Measurements from ENCODE around the gene SAMD7. TPM values are rescaled to one million over a fixed set of nuclear protein-coding genes. Genes with fewer than 3 reads are reported as not detected.

Gene SAMD7
- total RNA-seq, 1 donor from 2014 or later, result not detected

DNA sequence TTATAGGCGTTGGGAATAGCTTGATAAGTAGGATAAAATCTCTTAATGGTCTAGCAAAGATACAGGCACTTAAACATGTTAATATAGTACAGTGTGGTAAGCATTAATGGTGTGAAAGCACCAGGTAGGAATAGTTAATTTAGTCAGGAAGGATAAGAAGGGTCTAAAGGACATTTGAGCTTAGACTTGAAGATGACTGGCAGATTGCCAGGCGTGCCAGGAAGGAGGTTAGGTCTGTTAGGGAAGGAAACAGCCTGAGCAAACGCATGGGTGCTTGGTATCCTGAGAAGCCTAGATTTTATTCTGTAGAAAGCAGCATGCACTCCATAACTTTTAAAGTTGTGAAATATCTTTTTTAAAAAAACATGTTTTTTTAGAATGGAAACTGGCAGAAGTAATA lies 72.9 kb downstream of the SAMD7 start:
- Histone ChIP-seq H3K36me3 (ENCODE audit: control insufficient read depth, insufficient read depth, low read length) (peaks cover 10% of the 10 kb centered on the region), H3K4me3 (ENCODE audit: low read depth, low read length) (no peak overlapping the region), H3K27me3 (ENCODE audit: control insufficient read depth, insufficient read depth, low read length) (no peaks in the 10 kb centered on the region)
- TF ChIP-seq, protein P1, sequence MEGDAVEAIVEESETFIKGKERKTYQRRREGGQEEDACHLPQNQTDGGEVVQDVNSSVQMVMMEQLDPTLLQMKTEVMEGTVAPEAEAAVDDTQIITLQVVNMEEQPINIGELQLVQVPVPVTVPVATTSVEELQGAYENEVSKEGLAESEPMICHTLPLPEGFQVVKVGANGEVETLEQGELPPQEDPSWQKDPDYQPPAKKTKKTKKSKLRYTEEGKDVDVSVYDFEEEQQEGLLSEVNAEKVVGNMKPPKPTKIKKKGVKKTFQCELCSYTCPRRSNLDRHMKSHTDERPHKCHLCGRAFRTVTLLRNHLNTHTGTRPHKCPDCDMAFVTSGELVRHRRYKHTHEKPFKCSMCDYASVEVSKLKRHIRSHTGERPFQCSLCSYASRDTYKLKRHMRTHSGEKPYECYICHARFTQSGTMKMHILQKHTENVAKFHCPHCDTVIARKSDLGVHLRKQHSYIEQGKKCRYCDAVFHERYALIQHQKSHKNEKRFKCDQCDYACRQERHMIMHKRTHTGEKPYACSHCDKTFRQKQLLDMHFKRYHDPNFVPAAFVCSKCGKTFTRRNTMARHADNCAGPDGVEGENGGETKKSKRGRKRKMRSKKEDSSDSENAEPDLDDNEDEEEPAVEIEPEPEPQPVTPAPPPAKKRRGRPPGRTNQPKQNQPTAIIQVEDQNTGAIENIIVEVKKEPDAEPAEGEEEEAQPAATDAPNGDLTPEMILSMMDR (IDR thresholded peaks at IDR 0.05; ENCODE audit: insufficient read depth, low read length, severe bottlenecking), result no peak
- DNase-seq (ENCODE audit: low read depth) (no peak), FAIRE-seq (no peak)

Other genes with a start within 250 kb of the SAMD7 start
- gene MECOM, start 247.9 kb upstream of the SAMD7 start, total RNA-seq, result 7.6 and 10.6 TPM in 2 replicates
- 118 and 346 TPM in 2 replicates for gene TERC, start 146.5 kb upstream of the SAMD7 start, total RNA-seq
- gene ACTRT3, start 142.0 kb upstream of the SAMD7 start, total RNA-seq, result 0.64 and 1.1 TPM in 2 replicates
- 31.6 TPM in 2 replicates for gene MYNN, start 138.2 kb upstream of the SAMD7 start, total RNA-seq
- gene LRRIQ4, start 98.7 kb upstream of the SAMD7 start, total RNA-seq, result not detected in 2 replicates
- gene LRRC34, start 98.7 kb upstream of the SAMD7 start, total RNA-seq, result under 0.01 and 0.38 TPM in 2 replicates
- not detected in 2 replicates for gene LRRC31, start 41.6 kb upstream of the SAMD7 start, total RNA-seq
- gene SEC62, start 55.2 kb downstream of the SAMD7 start, total RNA-seq, result 27.1 and 39.2 TPM in 2 replicates
- 1.3 and 2.0 TPM in 2 replicates for gene GPR160, start 126.4 kb downstream of the SAMD7 start, total RNA-seq

Measured in bronchial epithelial cell (primary cell).